ENCODE measurements around the gene NUCKS1.

The NUCKS1 gene

GRCh38 chr1:205750138-205751035 lies at the start of gene NUCKS1:
Gene NUCKS1, minus strand, starts transcription at chr1:205750182. Its CDS starts 209 bp downstream, at chr1:205749973.
- Mint-ChIP-seq H3K4me1 (peaks cover 36% of the 10 kb centered on the region), H3K9me3 (no peaks in the 10 kb centered on the region), H3K27ac (peak within 1 kb of the TSS; percentile 96), H3K4me3 (peak within 1 kb of the TSS; percentile 99), H3K36me3 (peaks cover 8% of the 10 kb centered on the region), H3K27me3 (no peaks in the 10 kb centered on the region)

GRCh38 chr1:205798577-205798976 lies 48.6 kb upstream of the NUCKS1 start:
- Mint-ChIP-seq H3K27me3 (no peaks in the 10 kb centered on the region), H3K27ac (peak overlapping the region; percentile 7), H3K4me1 (peaks cover 6% of the 10 kb centered on the region), H3K36me3 (peaks cover 7% of the 10 kb centered on the region), H3K9me3 (no peaks in the 10 kb centered on the region), H3K4me3 (no peak overlapping the region)

GRCh38 chr1:205797168-205797567 lies 47.2 kb upstream of the NUCKS1 start:
- Mint-ChIP-seq H3K27me3 (no peaks in the 10 kb centered on the region), H3K27ac (no peak overlapping the region), H3K36me3 (peaks cover 7% of the 10 kb centered on the region), H3K9me3 (no peaks in the 10 kb centered on the region), H3K4me3 (no peak overlapping the region), H3K4me1 (no peaks in the 10 kb centered on the region)

GRCh38 chr1:205794011-205794730 lies 44.2 kb upstream of the NUCKS1 start:
- Mint-ChIP-seq H3K4me1 (no peaks in the 10 kb centered on the region), H3K4me3 (no peak overlapping the region), H3K36me3 (peaks cover 11% of the 10 kb centered on the region), H3K27me3 (no peaks in the 10 kb centered on the region), H3K27ac (no peak overlapping the region), H3K9me3 (no peaks in the 10 kb centered on the region)

- Mint-ChIP-seq H3K36me3 (peaks cover 7% of the 10 kb centered on the region), H3K4me3 (no peak overlapping the region), H3K27ac (peak overlapping the region; percentile 52), H3K4me1 (no peaks in the 10 kb centered on the region), H3K27me3 (no peaks in the 10 kb centered on the region), H3K9me3 (no peaks in the 10 kb centered on the region)
These were observed 43.1 kb upstream of the NUCKS1 start for GRCh38 chr1:205792961-205793673.

GRCh38 chr1:205792481-205792881 lies 42.5 kb upstream of the NUCKS1 start:
- Mint-ChIP-seq H3K36me3 (peaks cover 7% of the 10 kb centered on the region), H3K4me1 (no peaks in the 10 kb centered on the region), H3K9me3 (no peaks in the 10 kb centered on the region), H3K27ac (no peak overlapping the region), H3K4me3 (no peak overlapping the region), H3K27me3 (no peaks in the 10 kb centered on the region)

- no peak overlapping the region for H3K4me3 Mint-ChIP-seq
- H3K27ac Mint-ChIP-seq: no peak overlapping the region
- H3K9me3 Mint-ChIP-seq: no peaks in the 10 kb centered on the region
- no peaks in the 10 kb centered on the region for H3K27me3 Mint-ChIP-seq
- H3K4me1 Mint-ChIP-seq: no peaks in the 10 kb centered on the region
- peaks cover 7% of the 10 kb centered on the region for H3K36me3 Mint-ChIP-seq
These were observed 41.7 kb upstream of the NUCKS1 start for GRCh38 chr1:205791568-205792180.

- Mint-ChIP-seq H3K27ac (no peak overlapping the region), H3K4me1 (peaks cover 7% of the 10 kb centered on the region), H3K36me3 (peaks cover 6% of the 10 kb centered on the region), H3K4me3 (no peak overlapping the region), H3K27me3 (no peaks in the 10 kb centered on the region), H3K9me3 (no peaks in the 10 kb centered on the region)
These were observed 37.4 kb upstream of the NUCKS1 start for GRCh38 chr1:205787287-205787916.

- Mint-ChIP-seq H3K36me3 (peaks cover 6% of the 10 kb centered on the region), H3K4me1 (peaks cover 10% of the 10 kb centered on the region), H3K9me3 (no peaks in the 10 kb centered on the region), H3K27ac (no peak overlapping the region), H3K27me3 (no peaks in the 10 kb centered on the region), H3K4me3 (no peak overlapping the region)
These were observed 36.6 kb upstream of the NUCKS1 start for GRCh38 chr1:205786601-205787000.

GRCh38 chr1:205785446-205785845 lies 35.5 kb upstream of the NUCKS1 start:
- peaks cover 10% of the 10 kb centered on the region for H3K4me1 Mint-ChIP-seq
- H3K4me3 Mint-ChIP-seq: no peak overlapping the region
- H3K36me3 Mint-ChIP-seq: peaks cover 4% of the 10 kb centered on the region
- no peaks in the 10 kb centered on the region for H3K27me3 Mint-ChIP-seq
- no peak overlapping the region for H3K27ac Mint-ChIP-seq
- H3K9me3 Mint-ChIP-seq: no peaks in the 10 kb centered on the region

GRCh38 chr1:205783904-205784303 lies 33.9 kb upstream of the NUCKS1 start:
- no peaks in the 10 kb centered on the region for H3K27me3 Mint-ChIP-seq
- H3K9me3 Mint-ChIP-seq: no peaks in the 10 kb centered on the region
- H3K36me3 Mint-ChIP-seq: no peaks in the 10 kb centered on the region
- H3K27ac Mint-ChIP-seq: no peak overlapping the region
- H3K4me1 Mint-ChIP-seq: peaks cover 10% of the 10 kb centered on the region
- no peak overlapping the region for H3K4me3 Mint-ChIP-seq

GRCh38 chr1:205783433-205783795 lies 33.4 kb upstream of the NUCKS1 start:
- H3K4me1 Mint-ChIP-seq: peaks cover 10% of the 10 kb centered on the region
- H3K27me3 Mint-ChIP-seq: no peaks in the 10 kb centered on the region
- no peaks in the 10 kb centered on the region for H3K9me3 Mint-ChIP-seq
- H3K4me3 Mint-ChIP-seq: no peak overlapping the region
- H3K36me3 Mint-ChIP-seq: no peaks in the 10 kb centered on the region
- H3K27ac Mint-ChIP-seq: no peak overlapping the region

- H3K9me3 Mint-ChIP-seq: no peaks in the 10 kb centered on the region
- peaks cover 10% of the 10 kb centered on the region for H3K4me1 Mint-ChIP-seq
- H3K27me3 Mint-ChIP-seq: no peaks in the 10 kb centered on the region
- H3K4me3 Mint-ChIP-seq: no peak overlapping the region
- H3K27ac Mint-ChIP-seq: peak overlapping the region; percentile 47
- H3K36me3 Mint-ChIP-seq: no peaks in the 10 kb centered on the region
These were observed 32.8 kb upstream of the NUCKS1 start for GRCh38 chr1:205782627-205783432.

GRCh38 chr1:205780335-205780734 lies 30.4 kb upstream of the NUCKS1 start:
- no peak overlapping the region for H3K27ac Mint-ChIP-seq
- H3K4me1 Mint-ChIP-seq: peaks cover 24% of the 10 kb centered on the region
- no peaks in the 10 kb centered on the region for H3K9me3 Mint-ChIP-seq
- H3K27me3 Mint-ChIP-seq: no peaks in the 10 kb centered on the region
- H3K36me3 Mint-ChIP-seq: no peaks in the 10 kb centered on the region
- H3K4me3 Mint-ChIP-seq: no peak overlapping the region
